NOMO-1 treated with DMSO at 0.1 percent for 48 hours (cell line): ENCODE results near the gene DSN1.
"Not testable (repeated sequence)": the region's sequence is repeated elsewhere in the genome, so short reads cannot be mapped to it uniquely, and the experiment has no call there.

Source experiments
- DNase-seq: peaks from one replicate; lab custom pipeline; 2025; ENCODE audit not compliant: unreplicated experiment; lab: John Stamatoyannopoulos, UW

The DSN1 gene, protein sequence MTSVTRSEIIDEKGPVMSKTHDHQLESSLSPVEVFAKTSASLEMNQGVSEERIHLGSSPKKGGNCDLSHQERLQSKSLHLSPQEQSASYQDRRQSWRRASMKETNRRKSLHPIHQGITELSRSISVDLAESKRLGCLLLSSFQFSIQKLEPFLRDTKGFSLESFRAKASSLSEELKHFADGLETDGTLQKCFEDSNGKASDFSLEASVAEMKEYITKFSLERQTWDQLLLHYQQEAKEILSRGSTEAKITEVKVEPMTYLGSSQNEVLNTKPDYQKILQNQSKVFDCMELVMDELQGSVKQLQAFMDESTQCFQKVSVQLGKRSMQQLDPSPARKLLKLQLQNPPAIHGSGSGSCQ

DNA sequence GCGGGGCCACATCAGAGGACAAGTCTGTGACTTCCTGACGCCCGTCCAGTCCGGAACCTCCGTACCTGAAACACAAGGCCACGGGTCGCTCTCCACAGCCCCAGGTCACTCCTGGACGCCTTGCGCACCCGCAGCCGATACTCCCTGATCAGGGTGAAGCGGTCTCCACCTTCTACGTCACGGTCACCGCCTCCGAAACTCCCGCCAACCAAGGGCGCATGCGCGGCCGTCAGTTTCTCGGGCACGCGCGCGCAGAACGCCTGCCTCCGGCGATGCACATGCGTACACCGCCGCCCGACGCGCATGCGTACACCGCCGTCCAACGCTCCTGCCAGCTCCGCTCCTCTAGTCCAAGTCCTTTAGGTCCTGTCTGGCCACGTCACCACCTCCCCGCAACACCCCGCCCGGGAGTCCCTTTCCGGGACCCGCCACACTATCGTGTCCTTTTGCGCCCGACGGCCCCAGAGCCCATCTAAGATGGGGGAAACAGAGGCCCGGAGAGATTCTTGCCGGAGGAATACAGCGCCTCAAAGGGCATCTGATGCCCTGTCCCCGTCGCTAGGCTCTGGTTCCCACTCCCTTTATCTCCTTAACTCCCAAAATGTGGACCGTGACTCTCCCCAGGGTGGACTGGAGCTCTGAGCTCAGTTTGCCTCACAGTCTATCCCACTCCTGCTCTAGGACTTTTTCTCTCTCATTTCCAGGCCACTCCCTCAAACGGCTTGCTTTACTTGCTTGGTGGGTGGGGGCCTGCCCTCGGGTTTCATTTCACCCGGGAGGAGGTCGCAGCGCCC, at the start of gene DSN1:
DSN1 (minus strand) TSS at position 167 of the 794 bp plus-strand sequence. CDS start 2,305 bp downstream, outside the sequence.
- peak; percentile 94 for DNase-seq

DNA sequence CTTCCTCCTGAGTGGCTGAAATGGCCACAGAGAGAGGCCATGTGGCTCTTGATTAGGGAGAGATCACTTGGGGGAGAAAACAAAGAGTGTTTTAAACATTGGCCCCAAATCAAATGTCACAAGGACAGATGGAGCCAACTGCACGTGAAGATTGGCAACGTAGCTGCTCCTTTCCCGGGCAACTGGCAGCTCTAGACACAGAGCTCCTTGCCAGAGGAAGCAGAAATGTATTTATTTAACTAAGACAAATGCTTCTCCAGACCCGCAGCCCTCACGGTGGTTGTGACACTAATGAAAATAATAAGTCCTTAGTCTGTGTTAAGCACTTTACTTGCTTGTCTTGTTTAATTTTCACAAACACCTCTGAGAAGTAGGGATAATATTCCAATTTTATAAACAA, 49.6 kb upstream of the DSN1 start:
- DNase-seq = no peak

DNA sequence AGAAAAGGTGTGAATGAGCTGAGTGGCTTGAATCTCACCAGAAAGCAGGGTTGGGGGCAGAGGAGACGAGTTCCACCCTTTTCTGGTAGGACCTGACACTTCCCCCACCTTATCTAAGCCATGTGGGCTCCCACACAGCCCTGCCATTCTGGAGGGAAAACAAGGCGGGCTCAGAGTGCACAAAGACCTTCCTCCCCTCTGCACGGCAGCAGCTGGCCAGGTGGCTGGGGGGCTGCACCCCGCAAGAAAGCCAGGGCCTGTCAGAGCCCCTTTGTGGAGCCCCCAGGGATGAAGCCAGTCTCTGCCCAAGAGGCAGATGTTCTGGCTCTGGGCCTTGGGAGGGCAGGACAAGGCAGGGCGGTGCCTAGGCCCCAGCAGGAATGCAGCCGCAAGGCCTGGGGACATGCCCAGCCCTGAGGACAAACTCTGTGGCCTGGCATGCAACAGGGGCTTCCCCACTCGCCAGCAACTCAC, 48.4 kb upstream of the DSN1 start:
- DNase-seq = no peak

DNA sequence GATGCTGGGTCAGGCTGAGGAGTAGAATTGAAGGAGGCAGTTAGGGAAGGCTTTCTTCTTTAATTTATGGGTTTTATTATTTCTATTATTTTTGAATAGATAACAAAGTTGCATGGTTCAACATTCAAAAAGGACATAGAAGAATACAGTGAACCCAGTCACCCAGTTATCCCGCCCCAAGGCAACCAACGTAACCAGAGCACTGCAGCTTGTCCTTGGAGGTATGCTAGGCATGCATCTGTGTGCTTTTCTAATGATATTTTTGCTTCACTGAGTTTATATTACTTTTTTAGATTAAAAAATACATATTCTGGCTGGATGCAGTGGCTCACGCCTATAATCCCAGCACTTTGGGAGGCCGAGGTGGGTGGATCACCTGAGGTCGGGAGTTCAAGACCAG, 47.4 kb upstream of the DSN1 start:
- no peak for DNase-seq

DNA sequence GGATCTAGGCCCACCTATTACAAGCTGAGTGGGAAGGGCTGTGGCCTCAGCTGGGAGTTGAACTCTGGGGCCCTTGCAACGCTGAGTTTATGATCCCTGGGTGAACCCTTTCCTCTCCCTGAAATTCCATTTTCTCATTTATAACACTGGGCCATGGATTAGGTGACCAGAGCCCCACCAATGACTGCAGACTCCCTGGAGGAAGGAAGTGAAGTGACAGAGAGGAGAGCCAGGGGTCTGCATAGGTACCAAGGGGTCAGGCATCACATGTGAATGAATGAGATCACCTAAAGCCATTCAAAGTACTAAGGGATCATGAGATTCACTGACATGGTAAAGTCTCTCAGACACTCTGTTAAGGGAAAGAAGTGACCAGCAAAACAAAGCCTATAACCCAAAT, 46.5 kb upstream of the DSN1 start:
- no peak for DNase-seq

DNA sequence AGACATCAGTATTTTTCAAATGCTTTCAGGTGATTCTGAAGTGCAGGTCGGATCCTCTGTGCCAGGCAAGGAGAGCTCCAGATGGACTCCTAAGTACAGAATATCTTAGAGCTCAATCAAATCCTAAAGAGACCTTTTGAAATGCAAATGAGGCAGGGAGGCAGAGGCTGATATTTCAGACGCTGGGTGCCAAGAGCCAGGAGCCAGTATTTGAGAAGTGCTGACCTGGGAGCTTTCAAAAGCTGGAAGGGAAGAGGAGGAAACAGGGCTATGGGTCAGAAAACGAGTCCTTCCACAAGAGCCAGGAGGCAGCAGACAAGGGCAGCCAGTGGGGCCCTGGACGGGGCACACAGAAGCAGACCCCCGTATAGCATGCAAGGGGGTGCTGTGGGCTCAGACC, 46.1 kb upstream of the DSN1 start:
- no peak for DNase-seq

DNA sequence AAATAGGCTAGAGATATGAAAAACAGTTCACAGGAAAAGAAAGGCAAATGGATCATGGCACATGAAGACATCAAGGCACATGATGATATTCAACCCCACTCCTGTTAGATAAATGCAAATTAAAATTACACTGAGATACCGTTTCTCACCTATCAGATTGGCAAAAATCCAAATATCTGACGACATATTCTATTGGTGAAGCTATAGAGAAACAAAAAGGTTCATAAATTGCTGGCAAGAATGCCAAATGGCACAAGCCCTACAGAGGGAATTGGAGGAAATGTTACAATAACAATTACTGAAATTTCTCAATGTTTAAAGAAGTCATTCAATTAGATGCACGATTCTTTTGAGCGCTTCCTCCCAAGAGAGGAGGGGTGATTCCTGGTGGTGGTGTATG, 45.3 kb upstream of the DSN1 start:
- no peak for DNase-seq

DNA sequence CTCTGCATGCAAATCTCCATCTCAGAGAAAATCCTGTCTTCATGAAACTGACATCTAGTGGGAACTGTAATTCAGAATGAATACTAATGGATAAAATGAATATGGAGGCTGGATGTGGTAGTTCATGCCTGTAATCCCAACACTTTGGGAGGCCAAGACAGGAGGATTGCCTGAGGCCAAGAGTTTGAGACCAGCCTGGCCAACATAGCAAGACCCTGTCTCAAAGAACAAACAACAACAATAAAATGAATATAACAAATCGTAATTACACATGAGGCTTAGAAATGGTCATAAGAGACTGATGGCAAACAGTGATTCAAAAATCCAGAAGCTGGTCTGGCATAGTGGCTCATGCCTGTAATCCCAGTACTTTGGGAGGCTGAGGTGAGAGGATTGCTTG, 44.6 kb upstream of the DSN1 start:
- DNase-seq = no peak

DNA sequence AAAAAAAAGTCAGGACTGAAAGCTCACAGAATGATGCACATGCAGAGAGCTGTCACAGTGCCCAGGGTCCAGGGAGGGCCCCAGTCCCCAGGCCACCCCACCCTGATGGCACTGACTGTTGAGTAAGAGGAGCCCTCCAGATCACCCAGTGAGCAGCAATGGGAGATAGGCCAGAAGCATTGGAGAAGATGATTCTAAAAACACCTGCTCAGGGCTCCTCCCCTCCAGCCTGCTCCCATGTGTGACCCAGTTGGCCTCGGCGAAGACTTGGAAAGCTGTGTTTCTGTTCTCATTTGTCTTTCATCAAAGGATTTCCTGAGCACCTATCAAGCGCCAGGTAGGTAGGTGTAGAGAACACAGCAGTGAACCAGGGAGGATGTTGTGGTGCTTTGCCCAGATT, 43.9 kb upstream of the DSN1 start:
- no peak for DNase-seq

DNA sequence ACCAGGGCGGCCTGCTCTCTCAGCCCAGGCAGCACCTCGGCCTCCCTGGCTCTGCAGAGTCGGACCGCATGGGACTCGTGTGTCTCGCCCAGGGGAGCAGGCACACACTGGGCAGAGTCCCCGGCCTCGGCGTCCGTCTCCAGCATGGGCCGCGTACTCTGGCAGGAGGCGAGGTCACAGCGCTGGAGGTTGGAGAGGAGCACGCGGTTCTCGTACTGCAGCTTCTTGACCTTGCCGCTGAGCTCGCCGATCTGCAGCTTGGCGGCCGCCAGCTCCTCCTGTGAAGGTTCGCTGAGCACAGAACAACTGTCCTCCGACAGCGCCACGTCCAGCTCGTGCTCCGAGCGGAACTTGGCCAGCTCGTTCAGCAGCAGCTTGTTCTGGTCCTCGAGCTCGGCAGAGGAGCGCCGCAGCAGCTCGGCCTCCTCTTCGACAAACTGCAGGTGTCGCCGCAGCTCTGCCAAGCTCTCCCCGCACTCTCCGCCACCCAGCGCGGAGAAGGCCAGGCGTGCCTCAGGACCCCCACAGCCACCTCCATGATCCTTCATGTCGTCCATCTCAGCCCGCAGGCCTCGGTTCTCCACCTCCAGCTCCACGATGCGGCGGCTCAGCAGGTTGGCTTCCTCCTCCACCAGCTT, 42.0 kb upstream of the DSN1 start:
- no peak for DNase-seq

DNA sequence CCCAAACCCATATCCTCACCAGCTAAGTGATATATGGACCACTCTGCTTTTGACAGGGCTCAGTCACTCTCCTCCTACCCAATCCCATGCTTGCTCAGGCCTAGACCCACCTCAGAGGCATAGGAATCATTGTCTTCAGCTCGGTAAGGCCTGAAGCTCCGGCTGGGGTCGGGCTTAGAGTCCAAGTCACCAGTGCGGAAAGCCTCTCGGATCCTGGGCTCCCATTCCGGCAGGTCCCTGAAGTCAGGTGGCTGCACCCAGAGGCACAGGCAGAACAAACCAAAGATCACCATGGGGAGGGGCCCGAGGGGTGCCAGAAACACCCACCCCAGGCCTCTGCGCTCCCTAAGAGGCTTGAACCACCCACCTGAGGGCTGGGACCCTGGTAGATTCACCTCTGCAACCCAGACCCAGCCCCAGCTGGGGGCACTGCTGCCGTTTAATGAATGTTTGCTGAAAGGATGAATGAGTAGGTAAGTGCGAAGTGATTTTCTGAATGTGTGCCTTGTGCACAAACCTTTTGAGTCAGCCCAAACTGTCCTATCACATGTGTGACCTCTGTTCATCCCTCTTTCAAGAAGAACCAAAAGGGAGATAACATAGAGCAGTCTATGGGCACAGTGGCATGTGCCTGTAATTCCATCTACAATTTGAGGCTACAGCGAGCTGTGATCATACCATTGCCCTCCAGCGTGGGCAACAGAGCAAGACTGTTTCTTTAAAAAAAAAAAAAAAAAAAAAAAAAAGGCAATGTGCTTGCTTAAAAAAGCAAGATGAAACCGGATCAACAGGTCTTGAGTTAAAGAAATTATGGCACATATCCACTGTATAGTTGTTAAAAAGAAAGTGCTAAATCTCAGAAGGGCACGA, 39.3 kb upstream of the DSN1 start:
- no peak for DNase-seq

DNA sequence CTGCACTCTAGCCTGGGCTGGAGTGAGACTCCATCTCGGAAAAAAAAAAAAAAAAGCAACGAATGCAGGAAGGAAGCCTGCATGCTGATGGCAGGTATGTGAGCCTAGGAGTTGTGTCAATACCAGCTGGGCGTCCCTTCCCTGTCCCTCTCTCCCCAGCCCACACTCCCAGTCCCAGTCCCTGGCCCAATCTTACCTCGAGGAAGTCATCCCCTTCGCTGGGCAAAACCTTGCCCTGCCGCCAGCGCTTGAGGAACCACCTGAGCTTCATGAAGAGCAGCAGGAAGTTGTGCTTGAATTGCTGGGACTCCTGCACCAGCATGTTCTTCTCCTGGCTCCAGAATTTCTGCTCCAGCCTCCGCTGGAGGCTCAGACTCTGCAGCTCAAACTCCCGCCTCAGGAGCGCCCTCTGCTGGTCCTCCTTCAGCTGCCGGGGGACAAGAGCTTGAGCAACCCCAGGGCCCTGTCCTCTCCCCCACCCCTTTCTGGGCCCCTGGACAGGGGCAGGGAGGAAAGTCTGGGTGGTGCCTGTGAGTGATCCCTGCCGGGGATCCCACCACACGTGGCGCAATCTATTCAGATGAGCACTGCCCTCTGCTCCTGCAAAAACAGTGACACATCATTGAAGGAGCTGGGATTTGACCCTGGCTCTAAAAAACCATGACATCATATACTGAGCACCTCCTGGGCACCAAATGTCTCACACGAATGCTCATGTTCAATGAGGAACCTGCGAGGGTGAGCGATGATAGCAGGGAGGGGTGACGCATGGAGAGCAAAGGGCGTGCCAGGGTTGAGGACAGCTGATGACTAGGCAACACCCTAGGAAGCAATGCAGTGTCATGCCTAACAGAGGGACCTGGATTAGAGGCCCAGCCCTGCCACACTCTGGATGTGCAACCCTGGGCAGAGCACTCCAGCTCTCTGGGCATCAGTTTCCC, 35.0 kb upstream of the DSN1 start:
- peak; percentile 78 for DNase-seq

DNA sequence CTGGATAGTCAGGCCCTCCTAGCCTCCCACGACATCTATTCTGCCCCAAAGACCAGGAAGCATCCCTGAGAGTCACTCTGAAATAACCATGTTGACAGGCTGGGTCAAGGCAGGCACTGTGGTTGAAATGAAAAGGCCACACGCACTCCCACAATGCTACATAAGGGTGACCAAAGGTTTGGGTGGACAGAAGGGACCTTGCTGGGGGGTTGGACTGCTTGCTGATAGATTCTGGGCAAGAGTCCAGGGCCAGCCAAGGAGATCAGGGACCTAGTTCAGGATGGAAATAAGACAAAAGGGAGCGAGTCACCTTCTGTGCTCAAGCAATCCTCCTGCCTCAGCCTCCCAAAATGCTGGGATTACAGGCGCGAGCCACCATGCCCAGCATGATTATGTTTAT, 32.5 kb upstream of the DSN1 start:
- no peak for DNase-seq

DNA sequence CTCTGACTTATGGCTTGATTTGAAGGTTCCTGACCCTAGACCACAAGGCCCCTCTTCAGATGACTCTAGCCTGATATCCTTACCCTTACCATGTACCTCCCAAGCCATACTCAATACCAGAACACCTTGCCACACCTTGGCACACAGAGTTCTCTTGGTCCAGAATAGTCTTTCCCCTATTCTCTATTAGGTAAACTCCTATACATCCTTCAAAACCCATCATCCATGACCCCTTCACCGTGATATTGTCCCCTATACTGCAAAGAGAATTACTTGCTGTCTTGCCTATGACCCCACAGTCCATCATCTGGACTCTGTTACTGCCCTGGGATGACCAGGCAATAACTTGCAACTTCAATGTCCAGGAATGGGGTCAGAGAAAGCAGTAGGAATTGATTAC, 31.8 kb upstream of the DSN1 start:
- DNase-seq = no peak

DNA sequence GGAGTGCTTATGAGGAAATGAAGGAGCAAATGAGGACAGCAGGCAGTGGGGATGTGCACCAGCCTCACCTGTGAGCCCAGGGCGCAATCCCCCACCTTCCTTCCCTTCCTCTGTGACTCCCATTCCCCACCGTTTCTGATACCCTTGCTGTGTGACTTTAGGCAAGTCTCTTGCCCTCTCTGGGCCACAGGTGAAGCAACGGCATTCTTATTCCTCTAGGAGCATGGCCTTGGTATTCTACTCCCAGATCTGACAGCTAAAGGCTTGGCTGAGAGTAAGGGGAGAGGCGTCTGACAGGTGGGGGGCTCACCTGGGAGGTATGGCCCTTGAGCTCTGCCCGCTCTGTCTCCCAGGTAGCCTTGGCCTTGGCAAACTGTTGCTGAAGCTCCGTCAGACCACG, 30.9 kb upstream of the DSN1 start:
- no peak for DNase-seq

DNA sequence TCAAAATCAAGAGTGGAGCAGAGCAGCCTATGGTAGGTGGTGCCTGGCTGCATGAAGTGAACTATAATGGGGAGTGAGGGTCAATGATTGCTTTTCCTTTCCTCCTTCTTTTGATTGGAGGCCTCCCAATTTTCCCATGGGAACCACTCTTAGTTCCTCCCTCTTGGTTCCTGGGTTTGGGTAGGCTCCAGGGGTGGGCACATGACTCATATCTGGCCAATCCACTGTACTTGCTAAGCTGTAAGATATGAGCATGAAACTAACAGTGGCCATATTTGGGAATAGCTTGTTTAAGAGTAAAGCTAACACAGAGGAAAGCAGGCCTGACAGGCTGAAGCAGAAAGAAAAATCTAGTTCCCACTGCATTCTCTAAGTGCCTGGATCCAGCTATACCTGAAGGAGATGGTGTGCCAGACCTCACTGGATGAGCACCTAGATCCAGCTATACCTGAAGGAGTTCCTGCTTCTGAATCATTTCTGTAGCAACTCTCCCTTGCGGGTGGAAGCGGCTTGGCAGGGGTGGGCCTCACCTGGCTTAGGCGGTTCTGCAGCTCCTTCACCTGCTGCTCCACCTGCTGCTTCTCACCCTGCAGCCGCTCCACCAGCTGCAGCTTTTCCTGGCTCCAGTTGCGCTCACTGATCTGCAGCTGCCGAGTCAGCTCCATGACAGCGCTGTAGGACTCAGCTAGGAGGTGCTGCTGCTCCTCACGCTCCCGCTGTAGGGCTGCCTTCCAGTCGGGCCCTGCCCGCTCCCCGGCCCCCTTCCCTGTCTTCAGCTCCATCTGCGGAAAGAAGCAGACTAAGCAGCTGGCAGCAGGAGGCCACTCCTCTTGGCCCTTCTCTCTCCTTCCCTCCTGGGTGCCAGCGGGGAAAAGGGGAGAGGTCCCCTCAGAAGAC, 29.0 kb upstream of the DSN1 start:
- no peak for DNase-seq

DNA sequence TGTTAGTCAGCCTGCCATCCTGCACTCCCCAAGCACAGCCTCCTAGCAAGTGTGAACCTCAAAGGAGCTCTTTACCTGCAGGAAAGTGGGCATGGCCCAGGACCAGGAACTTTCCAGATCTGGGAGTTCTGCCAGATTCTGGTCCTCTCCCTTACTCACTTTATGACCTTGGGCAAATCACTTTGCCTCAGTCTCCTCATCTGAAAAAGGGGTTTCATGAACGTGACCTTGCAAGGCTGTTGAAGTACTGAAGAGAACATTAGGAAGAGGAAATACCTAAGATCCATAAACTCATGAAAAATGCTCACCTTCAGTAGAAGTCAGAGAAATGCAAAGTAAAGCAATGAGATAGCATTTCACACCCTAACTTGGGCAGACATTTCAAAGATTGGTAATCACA, 26.8 kb upstream of the DSN1 start:
- no peak for DNase-seq

DNA sequence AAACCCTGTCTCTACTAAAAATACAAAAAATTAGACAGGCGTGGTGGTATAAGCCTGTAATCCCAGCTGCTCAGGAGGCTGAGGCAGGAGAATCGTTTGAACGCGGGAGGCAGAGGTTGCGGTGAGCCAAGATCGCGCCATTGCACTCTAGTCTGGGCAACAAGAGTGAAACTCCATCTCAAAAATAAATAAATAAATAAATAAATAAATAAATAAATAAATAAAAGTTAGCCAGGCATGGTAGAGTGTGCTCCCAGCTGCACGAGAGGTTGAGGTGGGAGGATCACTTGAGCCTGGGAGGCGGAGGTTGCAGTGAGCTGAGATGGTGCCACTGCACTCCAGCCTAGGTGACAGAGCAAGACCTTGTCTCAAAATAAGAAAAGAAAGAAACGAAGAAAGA, 25.8 kb upstream of the DSN1 start:
- DNase-seq = not testable (repeated sequence)

DNA sequence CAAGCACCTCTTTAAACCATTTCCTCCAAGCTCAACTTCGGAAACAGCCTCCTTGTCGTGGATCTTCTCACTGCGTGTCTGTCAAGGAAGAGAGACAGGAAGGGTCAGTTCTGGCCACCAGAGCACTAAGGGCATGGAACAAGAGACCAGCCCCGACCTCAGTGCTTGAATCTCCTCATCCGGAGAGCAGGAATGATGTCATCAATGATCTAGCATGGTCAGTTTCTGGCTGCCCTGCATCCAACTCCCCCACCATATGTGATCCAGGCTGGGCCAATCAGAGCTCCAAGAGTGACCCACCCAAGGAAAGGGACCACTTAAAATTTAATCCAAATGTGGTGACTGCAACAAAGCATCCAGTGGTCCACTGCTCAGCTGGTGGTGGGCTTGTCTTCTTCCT, 23.3 kb upstream of the DSN1 start:
- no peak for DNase-seq
